IPS DF 19.7 (cell line): ENCODE results near the gene PRXL2A.
"Not testable (repeated sequence)": the region's sequence is repeated elsewhere in the genome, so short reads cannot be mapped to it uniquely, and the experiment has no call there.

Source experiments
- DNase-seq: peaks from one replicate; pipeline ENCODE4 v3.0.0-alpha.2; 2013; ENCODE audit warnings: low read depth, low spot score

The PRXL2A gene

DNA sequence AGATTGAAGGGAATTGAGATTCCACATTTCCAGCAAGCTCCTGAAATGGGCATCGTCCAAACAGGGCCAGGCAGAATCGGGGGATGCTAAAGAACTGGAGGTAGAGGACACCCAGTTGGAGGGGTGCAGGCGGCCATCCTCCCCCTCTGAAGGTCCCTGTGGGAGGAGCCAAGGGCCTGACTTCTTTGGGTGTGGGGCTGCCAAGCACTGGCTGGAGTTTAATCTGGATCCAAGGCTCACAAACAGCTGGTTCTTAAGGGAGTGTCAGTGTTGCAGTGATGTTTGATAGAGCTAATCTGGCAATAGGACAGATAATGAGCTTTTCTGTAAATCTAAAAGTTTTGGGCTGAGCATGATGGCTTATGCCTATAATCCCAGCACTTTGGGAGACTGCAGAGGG lies 66.6 kb downstream of the PRXL2A start:
- no peak for DNase-seq

DNA sequence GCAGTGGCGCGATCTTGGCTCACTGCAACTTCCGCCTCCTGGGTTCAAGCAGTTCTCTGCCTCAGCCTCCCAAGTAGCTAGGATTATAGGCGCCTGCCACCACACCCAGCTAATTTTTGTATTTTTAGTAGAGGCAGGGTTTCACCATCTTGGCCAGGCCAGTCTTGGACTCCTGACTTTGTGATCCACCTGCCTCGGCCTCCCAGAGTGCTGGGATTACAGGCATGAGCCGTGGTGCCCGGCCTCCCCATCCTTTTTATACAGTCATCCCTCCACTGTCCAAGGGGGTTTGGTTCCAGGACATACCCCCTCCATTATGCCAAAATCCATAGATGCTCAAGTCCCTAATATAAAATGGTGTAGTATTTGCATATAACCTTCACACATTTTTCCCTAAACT lies 67.3 kb downstream of the PRXL2A start:
- DNase-seq, result not testable (repeated sequence)

DNA sequence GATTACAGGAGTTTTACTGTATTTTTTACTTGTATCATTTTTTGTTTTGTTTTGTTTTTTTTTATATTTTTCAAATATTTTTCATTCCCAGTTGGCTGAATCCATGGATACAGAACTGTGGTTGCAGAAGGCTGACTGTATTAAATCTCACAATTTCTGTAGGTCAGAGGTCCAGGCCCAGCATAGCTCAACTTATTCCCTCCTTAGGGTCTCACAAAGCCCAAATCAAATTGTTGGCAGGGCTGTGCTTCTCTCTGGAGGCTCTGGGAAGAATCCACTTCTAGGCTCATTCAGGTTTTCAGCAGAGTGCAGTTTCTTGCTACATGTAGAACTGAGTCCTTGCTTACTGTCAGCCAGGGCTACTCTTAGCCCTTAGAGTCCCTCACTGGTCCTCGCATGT lies 68.3 kb downstream of the PRXL2A start:
- no peak for DNase-seq

DNA sequence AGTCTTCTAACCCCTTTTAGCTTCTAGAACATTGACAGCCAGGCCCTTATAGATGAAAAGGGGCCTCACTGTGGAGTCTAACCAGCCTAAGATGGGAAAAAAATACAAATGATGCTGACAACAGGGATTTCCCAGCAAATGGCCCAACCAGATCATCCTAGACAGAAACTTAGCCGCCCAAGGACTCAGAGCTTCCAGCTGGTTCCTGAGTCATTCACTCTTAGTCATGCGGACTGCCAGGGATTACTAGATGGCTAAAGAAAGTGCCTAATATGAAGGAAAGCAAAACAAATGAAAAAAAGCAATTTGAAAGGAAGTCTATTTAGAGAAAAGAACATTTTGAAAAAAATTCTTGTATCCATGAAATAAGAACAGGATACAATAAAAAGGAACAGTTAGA lies 69.5 kb downstream of the PRXL2A start:
- DNase-seq, result no peak

DNA sequence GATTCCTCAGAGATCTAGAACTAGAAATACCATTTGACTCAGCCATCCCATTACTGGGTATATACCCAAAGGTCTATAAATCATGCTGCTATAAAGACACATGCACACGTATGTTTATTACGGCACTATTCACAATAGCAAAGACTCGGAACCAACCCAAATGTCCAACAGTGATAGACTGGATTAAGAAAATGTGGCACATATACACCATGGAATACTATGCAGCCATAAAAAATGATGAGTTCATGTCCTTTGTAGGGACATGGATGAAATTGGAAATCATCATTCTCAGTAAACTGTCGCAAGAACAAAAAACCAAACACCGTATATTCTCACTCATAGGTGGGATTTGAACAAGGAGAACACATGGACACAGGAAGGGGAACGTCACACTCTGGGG lies 72.0 kb downstream of the PRXL2A start:
- not testable (repeated sequence) for DNase-seq

DNA sequence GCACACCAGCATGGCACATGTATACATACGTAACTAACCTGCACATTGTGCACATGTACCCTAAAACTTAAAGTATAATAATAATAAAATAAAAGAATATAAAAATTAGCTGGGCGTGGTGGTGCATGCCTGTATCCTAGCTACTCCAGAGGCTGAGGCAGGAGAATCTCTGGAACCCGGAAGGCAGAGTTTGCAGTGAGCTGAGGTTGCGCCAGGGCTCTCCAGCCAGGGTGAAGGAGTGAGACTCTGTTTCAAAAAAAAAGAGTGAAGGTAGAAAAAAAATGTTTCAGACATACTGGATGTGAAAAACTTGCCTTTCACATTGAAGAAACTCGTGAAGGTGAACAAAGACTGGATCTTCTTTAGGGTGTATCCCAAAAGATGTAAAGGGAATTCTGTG lies 72.5 kb downstream of the PRXL2A start:
- DNase-seq, result no peak

DNA sequence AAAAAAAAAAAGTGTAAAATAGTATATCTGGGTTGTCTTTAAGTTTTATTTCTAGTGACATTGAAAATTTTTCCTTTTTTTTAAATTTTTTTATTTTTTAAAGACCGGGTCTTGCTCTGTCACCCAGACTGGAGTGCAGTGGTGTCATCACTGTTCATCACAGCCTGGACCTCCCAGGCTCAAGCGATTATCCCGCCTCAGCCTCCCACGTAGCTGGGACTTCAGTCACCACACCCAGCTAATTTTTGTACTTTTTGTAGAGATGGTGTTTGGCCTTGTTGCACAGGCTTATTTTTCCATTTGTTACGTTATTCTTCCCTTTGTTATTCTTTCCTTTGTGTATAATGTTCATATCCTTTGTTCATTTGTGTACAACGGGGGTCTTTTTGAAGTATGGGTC lies 75.9 kb downstream of the PRXL2A start:
- DNase-seq, result no peak

DNA sequence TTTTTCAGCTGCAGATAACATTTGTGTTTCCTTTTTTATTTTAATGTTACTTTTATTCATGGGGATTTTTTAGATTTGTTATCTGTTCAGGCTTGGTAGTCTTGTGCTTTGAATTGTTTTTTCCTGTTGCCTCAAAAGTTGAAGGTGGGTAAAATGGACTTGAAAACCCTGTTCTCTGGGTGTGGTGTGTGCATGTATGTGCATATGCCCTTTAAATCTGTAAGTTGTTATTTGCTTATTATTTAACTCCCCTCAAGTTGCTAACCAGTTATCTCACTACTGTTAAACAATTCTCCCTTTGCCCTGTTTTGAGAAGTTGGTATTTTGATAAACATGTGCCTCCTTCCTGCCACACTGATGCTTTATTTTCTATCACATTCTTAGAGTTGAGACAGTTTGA lies 76.3 kb downstream of the PRXL2A start:
- no peak for DNase-seq

DNA sequence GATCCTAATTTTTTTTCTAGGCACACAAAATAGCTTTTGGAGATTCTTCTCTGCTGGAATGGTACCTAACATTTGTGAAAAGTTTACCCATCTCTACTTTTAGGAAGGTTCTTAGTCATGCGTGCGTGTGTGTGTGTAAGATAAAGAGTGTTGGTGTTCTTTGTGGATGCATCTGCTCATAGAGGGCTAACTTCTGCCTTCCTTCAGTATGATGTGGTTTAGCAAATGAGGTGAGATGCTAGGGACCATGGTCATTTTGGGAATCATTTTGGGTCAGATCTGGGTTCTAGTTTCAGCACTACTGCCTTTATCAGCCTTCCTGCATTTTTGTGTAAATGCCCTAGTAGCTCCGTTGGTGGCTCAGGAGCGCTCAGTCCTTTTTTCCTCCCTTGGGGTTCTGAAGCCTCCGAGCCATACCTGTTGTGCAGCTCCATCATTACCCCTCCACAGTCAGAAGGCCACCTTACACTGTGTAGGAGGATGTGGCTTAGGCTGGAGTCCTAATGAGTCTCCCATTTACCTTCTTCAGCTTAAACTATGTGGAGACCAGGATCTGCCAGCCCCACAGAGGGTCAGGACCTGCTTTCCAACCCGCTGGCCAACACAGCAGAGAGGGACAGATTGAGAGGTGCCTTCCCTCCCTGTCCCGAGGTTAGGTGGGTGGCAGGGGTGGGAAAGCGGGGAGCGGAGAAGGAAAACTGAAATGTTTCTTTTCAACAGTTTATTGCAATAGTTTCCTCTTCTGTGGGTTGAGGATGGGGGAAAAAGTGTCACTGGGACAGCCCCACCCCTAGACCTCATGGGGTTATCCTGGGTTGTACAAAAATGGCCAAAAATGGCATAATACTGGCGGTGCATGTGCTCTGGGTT lies 77.0 kb downstream of the PRXL2A start:
- DNase-seq, result no peak

DNA sequence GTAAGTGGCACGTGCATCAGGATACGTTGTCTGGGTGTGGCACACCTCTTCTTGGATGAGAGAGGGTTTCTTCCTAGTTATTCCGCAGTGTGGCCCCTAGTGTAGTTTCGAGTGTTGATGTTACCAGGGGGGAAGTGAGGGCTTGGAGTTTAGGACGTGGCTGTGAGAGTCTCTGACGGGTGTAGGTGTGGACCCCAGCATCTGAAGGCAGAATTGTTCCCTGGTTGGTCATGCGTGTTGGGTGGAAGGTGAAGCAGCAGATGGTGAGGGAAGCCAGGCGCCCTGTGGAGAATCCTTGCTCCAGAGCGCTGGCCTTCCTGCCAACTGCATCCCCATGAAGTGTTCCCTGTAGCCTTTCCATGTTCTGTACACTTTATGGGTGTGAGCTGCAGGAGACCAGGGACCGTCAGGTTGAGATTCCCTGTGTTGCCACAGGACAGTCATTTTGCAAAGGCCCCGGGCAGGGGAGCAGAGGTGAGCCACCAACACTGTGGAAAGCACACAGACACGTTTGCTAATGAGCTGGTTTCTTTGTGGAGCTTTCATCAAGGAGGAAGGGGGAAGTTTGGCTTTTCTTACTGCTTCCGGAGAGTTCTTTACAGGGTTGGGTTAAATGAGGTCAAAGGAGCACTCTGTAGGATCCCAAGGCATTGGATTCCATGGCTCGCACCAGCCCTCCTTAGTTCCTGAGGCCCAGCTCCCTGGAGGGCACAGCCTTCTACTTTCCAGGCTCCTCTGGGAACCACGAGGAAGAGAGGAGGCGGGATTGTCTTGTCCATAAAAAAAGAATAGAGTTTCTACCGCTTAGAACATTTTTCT lies 77.8 kb downstream of the PRXL2A start:
- no peak for DNase-seq
